HUDEP-2 (cell line): ENCODE data around the gene DRD3.

Experiments
- DNase-seq, 76 experiments: peaks; one replicate each; lab custom pipeline; 2025; ENCODE audit not compliant: unreplicated experiment in 76 of 76; lab: John Stamatoyannopoulos, UW

Gene DRD3

DNA sequence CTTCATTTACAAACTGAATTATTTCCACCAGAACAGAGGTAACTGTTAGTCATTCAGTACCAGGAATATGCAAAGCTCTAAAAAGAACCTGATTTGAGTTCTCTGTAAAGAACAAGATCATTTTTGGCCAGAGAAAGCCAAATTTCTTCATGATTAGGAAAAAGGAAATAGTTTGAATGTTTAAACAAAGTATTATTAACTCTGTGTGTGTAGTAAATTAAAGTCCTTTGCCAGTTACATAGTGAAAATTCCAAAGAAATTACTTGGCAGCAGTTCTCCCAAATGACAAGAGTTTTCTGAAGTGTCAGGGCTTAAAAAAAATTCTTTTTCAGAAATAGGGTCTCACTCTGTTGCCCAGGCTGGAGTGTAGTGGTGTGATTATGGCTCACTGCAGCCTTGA lies 97.8 kb downstream of the DRD3 start:
- DNase-seq: no peak

DNA sequence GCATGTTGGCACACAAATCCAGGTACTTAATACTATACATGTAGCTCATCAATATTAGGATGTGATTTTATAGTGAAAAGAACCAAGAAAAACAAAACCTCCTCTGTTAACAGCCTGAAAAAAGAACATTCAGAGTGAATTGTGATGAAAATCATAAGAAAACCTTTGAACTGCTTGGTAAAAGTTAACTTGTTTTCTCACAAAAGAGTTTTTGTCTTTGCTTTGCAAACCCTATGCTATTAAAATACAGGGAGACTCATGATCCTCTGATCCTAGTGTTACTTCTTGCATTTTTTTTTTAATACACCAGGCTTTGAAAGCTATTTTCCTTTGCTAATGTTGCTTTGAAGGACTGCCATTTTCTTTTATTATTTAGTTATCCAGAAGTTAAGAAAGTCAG lies 98.7 kb downstream of the DRD3 start:
- DNase-seq: no peak

DNA sequence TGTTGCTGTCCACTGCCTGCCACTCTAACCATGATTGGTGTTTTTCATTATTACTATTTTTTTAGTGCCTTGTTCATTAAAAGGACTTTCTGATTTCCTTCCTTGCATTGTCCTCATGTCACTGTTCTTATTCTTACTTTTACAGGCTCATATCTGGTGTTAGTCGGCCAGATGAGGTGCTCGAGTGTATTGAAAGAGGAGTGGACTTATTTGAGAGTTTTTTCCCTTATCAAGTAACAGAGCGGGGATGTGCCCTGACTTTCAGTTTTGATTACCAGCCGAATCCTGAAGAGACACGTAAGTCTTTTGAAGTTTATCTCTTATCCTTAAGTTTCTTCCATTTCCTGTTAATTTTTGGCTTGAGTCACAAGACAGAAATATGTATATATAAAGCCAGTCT lies 99.1 kb downstream of the DRD3 start:
- DNase-seq: no peak

DNA sequence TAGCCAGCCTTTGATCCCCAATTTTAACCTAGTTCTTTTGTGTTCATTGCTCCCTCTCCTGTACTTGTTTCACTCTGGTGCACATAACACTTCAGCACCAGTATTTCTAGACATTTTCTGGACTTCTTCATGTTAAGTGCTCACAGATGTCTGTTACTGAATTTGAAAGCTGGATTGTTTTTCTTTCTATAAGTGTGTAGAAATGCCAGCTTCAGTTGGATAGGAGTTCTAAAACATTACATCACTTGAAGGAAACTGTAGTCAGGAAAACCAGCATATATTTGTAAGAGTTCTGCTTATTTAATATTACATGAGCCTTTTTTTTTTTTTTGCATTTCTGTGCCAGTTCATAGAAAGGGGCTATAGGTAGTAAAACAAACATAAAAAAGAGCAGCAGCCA lies 100.7 kb downstream of the DRD3 start:
- no peak for DNase-seq
